ENCODE results near the gene NPBWR2. TPM values are rescaled to one million over a fixed set of nuclear protein-coding genes. Genes with fewer than 3 reads are reported as not detected.

NPBWR2 gene
- not detected in 2 replicates for total RNA-seq

GRCh38 chr20:64106981-64107735 lies at the start of gene NPBWR2:
Gene NPBWR2 (minus strand): TSS chr20:64107565. CDS start chr20:64106831, 734 bp downstream.

GRCh38 chr20:64083804-64084684 lies 23.3 kb downstream of the NPBWR2 start, which contains the start of gene LKAAEAR1:
Gene LKAAEAR1 (minus strand): TSS chr20:64084398. CDS start chr20:64084219, 179 bp downstream.

GRCh38 chr20:64080013-64080812 lies 27.2 kb downstream of the NPBWR2 start, which contains the start of gene OPRL1:
Gene OPRL1 (plus strand): TSS chr20:64080082. CDS start chr20:64092721, 12,639 bp downstream.

GRCh38 chr20:64079273-64080012 lies 27.9 kb downstream of the NPBWR2 start, which contains the start of gene RGS19:
Gene RGS19 (minus strand): TSS chr20:64079518. CDS start chr20:64076886, 2,632 bp downstream.

GRCh38 chr20:64062596-64063388 lies 44.6 kb downstream of the NPBWR2 start, which contains the start of gene TCEA2:
Gene TCEA2 (plus strand): TSS chr20:64063198. CDS start chr20:64063313, 115 bp downstream.

Other genes with a start within 250 kb of the NPBWR2 start
- gene ABHD16B, start 246.1 kb downstream of the NPBWR2 start, total RNA-seq = not detected in 2 replicates
- gene TPD52L2, start 242.3 kb downstream of the NPBWR2 start, total RNA-seq = 131 and 133 TPM in 2 replicates
- 51.4 and 57.8 TPM in 2 replicates for gene DNAJC5, start 212.4 kb downstream of the NPBWR2 start, total RNA-seq
- 14.9 and 17.3 TPM in 2 replicates for gene UCKL1, start 151.1 kb downstream of the NPBWR2 start, total RNA-seq
- 8.7 and 11.7 TPM in 2 replicates for gene ZNF512B, start 137.6 kb downstream of the NPBWR2 start, total RNA-seq
- gene SAMD10, start 127.9 kb downstream of the NPBWR2 start, total RNA-seq = 1.1 and 2.4 TPM in 2 replicates
- 36.8 and 42.0 TPM in 2 replicates for gene PRPF6, start 126.4 kb downstream of the NPBWR2 start, total RNA-seq
- gene C20orf204, start 71.4 kb downstream of the NPBWR2 start, total RNA-seq = 0.18 TPM in 1 of 2 replicates, not detected in the other
- gene SOX18, start 57.9 kb downstream of the NPBWR2 start, total RNA-seq = 0.36 and 1.8 TPM in 2 replicates
- 26.5 and 30.6 TPM in 2 replicates for gene TCEA2, start 44.4 kb downstream of the NPBWR2 start, total RNA-seq
- gene RGS19, start 28.0 kb downstream of the NPBWR2 start, total RNA-seq = 9.4 and 10.1 TPM in 2 replicates
- gene OPRL1, start 27.5 kb downstream of the NPBWR2 start, total RNA-seq = 0.65 TPM in 1 of 2 replicates, not detected in the other
- 2.5 TPM in 1 of 2 replicates, not detected in the other for gene LKAAEAR1, start 23.2 kb downstream of the NPBWR2 start, total RNA-seq
- not detected in 2 replicates for gene MYT1, start 56.9 kb upstream of the NPBWR2 start, total RNA-seq
- 10.4 and 22.7 TPM in 2 replicates for gene PCMTD2, start 148.2 kb upstream of the NPBWR2 start, total RNA-seq

Measured in cardiac atrium fibroblast (primary cell).